BE2C (cell line): ENCODE data around the gene RIIAD1.

Experiments
- DNase-seq: peaks from one replicate; pipeline ENCODE4 v3.0.0-alpha.2; 2020
- H3K27me3 ChIP-seq: fragments of 250-450 bp; sonication (Bioruptor Pico); 2 replicates; pipeline ENCODE4 v1.5.1; 2020; ENCODE audit warnings: mild to moderate bottlenecking
- H3K36me3 ChIP-seq: fragments of 250-450 bp; sonication (Bioruptor Pico); 2 replicates; pipeline ENCODE4 v1.5.1; 2020; ENCODE audit warnings: mild to moderate bottlenecking
- H3K4me1 ChIP-seq: fragments of 250-450 bp; sonication (Bioruptor Pico); 2 replicates; pipeline ENCODE4 v1.5.1; 2020
- H3K4me3 ChIP-seq: 2 replicates; pipeline ENCODE4 v1.5.1; 2011; ENCODE audit warnings: low read depth, low read length
- H3K9me3 ChIP-seq: fragments of 250-450 bp; sonication (Bioruptor Pico); 2 replicates; pipeline ENCODE4 v1.5.1; 2020
- TF ChIP-seq, protein P1 (sequence below): IDR thresholded peaks from 2 replicates; pipeline ENCODE4 v1.5.1; 2012; ENCODE audit warnings: mild to moderate bottlenecking, low read depth, low read length

RIIAD1 gene

DNA sequence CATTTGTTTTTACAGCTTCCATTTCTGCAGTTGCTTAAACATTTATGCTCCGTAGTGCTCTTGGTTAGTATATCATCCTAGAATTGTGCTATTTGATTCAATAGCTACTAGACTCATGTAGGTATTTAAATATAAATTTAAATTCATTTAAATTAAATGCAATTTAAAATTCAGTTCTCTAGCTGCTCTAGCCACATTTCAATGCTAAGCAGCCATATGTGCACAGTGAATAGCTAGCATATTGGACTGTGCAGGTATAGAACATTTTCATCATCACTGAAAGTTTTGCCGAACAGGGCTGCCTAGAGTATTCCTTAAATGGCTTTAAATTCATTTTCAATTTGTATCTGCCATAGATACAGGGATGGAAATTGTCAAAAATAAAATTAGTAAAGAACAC lies 37.2 kb upstream of the RIIAD1 start:
- Histone ChIP-seq H3K9me3 (no peaks in the 10 kb centered on the region), H3K4me3 (no peak overlapping the region), H3K36me3 (peaks cover 9% of the 10 kb centered on the region), H3K27me3 (no peaks in the 10 kb centered on the region), H3K4me1 (no peaks in the 10 kb centered on the region)
- TF ChIP-seq, protein P1, sequence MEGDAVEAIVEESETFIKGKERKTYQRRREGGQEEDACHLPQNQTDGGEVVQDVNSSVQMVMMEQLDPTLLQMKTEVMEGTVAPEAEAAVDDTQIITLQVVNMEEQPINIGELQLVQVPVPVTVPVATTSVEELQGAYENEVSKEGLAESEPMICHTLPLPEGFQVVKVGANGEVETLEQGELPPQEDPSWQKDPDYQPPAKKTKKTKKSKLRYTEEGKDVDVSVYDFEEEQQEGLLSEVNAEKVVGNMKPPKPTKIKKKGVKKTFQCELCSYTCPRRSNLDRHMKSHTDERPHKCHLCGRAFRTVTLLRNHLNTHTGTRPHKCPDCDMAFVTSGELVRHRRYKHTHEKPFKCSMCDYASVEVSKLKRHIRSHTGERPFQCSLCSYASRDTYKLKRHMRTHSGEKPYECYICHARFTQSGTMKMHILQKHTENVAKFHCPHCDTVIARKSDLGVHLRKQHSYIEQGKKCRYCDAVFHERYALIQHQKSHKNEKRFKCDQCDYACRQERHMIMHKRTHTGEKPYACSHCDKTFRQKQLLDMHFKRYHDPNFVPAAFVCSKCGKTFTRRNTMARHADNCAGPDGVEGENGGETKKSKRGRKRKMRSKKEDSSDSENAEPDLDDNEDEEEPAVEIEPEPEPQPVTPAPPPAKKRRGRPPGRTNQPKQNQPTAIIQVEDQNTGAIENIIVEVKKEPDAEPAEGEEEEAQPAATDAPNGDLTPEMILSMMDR = no peak
- DNase-seq = no peak

DNA sequence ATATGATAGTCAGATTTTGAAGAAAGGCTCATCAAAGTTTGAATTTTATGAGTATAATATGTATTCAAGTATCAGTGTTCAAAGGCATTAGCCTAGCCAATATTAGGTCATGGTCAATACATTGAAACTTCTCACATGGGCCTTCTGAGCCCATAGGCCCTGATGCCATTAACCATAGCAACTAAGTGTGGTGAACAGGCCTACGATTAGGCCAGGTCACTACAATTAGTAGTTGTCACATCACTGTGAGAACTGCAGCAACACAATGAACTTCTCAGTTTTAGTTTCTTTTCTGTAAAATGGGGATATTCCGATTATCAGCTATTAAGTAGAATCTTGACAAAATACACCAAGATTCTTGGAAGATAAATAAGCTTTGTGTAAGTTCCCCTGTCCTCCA lies 34.8 kb upstream of the RIIAD1 start:
- DNase-seq = no peak
- TF ChIP-seq, protein P1 = no peak
- no peaks in the 10 kb centered on the region for H3K4me1 ChIP-seq
- peaks cover 6% of the 10 kb centered on the region for H3K36me3 ChIP-seq
- H3K9me3 ChIP-seq = no peaks in the 10 kb centered on the region
- H3K4me3 ChIP-seq = no peak overlapping the region
- H3K27me3 ChIP-seq = no peaks in the 10 kb centered on the region

DNA sequence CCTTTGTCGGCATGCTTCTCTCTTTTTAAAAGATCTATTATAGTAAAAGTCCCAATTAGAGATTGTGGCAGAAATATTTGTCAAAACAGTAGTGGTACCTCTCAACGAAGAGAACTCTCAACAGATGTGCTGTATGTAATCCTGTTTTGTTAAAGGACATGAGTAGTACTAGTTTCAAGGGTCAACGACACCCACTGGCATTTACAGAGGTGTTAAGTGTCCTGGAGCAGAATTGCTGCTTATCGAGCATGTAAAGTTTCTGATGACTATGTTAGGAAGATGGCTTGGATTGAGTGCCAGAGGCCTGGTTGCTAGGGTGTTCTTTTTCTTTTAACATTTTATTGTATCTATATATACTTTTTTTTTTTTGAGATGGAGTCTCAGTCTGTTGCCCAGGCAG lies 31.8 kb upstream of the RIIAD1 start:
- peaks cover 10% of the 10 kb centered on the region for H3K36me3 ChIP-seq
- TF ChIP-seq, protein P1 = no peak
- no peak for DNase-seq
- no peaks in the 10 kb centered on the region for H3K4me1 ChIP-seq
- no peaks in the 10 kb centered on the region for H3K9me3 ChIP-seq
- no peaks in the 10 kb centered on the region for H3K27me3 ChIP-seq
- no peak overlapping the region for H3K4me3 ChIP-seq

DNA sequence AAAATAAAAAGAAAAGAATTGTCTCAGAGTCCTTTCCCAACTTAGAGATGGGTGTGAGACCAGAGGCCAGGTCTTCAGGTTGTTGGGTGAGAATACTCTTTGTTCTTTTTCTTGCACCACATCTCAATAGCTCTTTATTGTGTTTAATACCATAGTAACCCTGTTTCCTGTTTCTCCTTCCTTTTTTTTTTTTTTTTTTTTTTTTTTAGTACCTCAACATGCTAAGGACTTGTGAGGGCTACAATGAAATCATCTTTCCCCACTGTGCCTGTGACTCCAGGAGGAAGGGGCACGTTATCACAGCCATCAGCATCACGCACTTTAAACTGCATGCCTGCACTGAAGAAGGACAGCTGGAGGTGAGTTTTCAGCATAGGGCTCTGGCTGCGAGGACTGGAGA lies 29.1 kb upstream of the RIIAD1 start:
- Histone ChIP-seq H3K36me3 (peaks cover 6% of the 10 kb centered on the region), H3K9me3 (no peaks in the 10 kb centered on the region), H3K4me1 (no peaks in the 10 kb centered on the region), H3K27me3 (no peaks in the 10 kb centered on the region), H3K4me3 (no peak overlapping the region)
- TF ChIP-seq, protein P1 = no peak
- DNase-seq = no peak

DNA sequence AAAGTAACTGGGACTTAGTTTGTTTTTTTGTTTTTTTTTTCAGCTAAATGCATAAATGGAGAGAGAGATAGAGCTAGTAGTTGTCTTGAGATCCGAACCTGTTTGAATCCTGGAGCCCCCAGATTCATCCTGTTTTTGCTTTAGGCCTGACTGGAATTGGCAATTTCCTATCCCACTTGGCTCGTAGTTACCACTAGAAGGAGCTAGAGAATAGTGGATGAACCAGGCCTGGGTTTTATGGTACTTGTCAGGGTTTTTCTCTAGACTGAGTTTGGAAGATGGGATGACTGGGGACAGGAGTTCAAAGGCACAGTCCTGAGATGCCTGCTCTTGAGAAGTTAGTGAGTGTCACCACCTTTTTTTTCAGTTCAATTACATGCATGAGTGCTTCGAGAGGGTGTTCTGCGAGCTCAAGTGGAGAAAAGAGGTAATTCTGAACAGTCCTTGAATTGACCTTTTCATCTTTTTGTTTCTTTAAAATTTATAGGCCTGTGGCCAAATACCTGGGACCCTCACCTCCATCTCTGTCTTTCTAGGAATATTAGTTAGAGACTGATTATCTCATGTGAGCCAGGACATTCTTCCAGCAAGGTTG lies 28.2 kb upstream of the RIIAD1 start:
- H3K27me3 ChIP-seq = no peaks in the 10 kb centered on the region
- H3K36me3 ChIP-seq = peaks cover 6% of the 10 kb centered on the region
- no peak for DNase-seq
- no peak overlapping the region for H3K4me3 ChIP-seq
- H3K4me1 ChIP-seq = no peaks in the 10 kb centered on the region
- H3K9me3 ChIP-seq = no peaks in the 10 kb centered on the region
- TF ChIP-seq, protein P1 = peak; percentile 98

DNA sequence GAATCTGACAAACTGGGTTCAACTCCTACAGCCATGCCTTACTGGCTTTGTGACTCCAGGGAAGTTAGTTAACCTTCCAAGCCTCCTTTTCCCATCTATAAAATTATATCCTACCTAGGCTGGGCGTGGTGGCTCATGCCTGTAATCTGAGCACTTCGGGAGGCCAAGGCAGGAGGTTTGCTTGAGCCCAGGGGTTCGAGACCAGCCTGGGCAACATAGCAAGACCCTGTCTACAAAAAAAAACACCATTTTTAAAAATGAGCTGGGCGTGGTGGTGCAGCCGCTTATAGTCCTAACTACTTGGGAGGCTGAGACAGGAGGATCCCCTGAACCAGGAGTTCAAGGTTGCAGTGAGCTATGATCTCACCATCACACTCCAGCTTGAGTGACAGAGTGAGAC lies 19.8 kb upstream of the RIIAD1 start:
- Histone ChIP-seq H3K4me3 (no peak overlapping the region), H3K9me3 (no peaks in the 10 kb centered on the region), H3K4me1 (no peaks in the 10 kb centered on the region), H3K27me3 (no peaks in the 10 kb centered on the region), H3K36me3 (peaks cover 15% of the 10 kb centered on the region)
- TF ChIP-seq, protein P1 = no peak
- no peak for DNase-seq
